HEK293 (cell line): ENCODE measurements around the gene CABP4.

Source experiments
- PATZ1 ChIP-seq: fragments of 450-650 bp; formaldehyde crosslinking; IDR thresholded peaks from 2 replicates; pipeline ENCODE4 v1.5.1; 2016; ENCODE audit warnings: missing biosample characterization, missing genetic modification characterization
- PRDM1 ChIP-seq: fragments of 450-650 bp; formaldehyde crosslinking; IDR thresholded peaks from 2 replicates; pipeline ENCODE4; 2016; ENCODE audit warnings: missing biosample characterization, missing genetic modification characterization
- SP3 ChIP-seq: fragments of 450-650 bp; formaldehyde crosslinking; IDR thresholded peaks from 2 replicates; pipeline ENCODE4 v1.5.1; 2016; ENCODE audit warnings: missing biosample characterization, missing genetic modification characterization
- YY1 ChIP-seq: fragments of 450-650 bp; formaldehyde crosslinking; IDR thresholded peaks from 2 replicates; pipeline ENCODE4 v1.5.1; 2018; ENCODE audit warnings: missing biosample characterization, missing genetic modification characterization
- ZBTB48 ChIP-seq: fragments of 450-650 bp; formaldehyde crosslinking; IDR thresholded peaks from 2 replicates; pipeline ENCODE4 v1.5.1; 2016; ENCODE audit warnings: missing biosample characterization, missing genetic modification characterization
- ZBTB8A ChIP-seq: fragments of 450-650 bp; formaldehyde crosslinking; IDR thresholded peaks from 2 replicates; pipeline ENCODE4 v1.5.1; 2016; ENCODE audit warnings: missing biosample characterization, missing genetic modification characterization
- ZFP3 ChIP-seq: fragments of 450-650 bp; formaldehyde crosslinking; IDR thresholded peaks from 2 replicates; pipeline ENCODE4 v1.5.1; 2016; ENCODE audit warnings: low read depth, missing biosample characterization, missing genetic modification characterization
- ZIC2 ChIP-seq: fragments of 450-650 bp; formaldehyde crosslinking; IDR thresholded peaks from 2 replicates; pipeline ENCODE4 v1.5.1; 2016; ENCODE audit warnings: missing biosample characterization, missing genetic modification characterization
- ZNF132 ChIP-seq: fragments of 450-650 bp; formaldehyde crosslinking; IDR thresholded peaks from 2 replicates; pipeline ENCODE4 v1.5.1; 2017; ENCODE audit warnings: missing biosample characterization, missing genetic modification characterization, borderline replicate concordance
- ZNF140 ChIP-seq: fragments of 450-650 bp; formaldehyde crosslinking; IDR thresholded peaks from 2 replicates; pipeline ENCODE4 v1.5.1; 2016; ENCODE audit warnings: missing biosample characterization, missing genetic modification characterization
- ZNF169 ChIP-seq: fragments of 450-650 bp; formaldehyde crosslinking; IDR thresholded peaks from 2 replicates; pipeline ENCODE4 v1.5.1; 2016; ENCODE audit warnings: missing biosample characterization, missing genetic modification characterization
- ZNF24 ChIP-seq: fragments of 450-650 bp; formaldehyde crosslinking; IDR thresholded peaks from 2 replicates; pipeline ENCODE4 v1.5.1; 2016; ENCODE audit warnings: missing biosample characterization, missing genetic modification characterization
- ZNF266 ChIP-seq: fragments of 450-650 bp; formaldehyde crosslinking; IDR thresholded peaks from 2 replicates; pipeline ENCODE4 v1.5.1; 2016; ENCODE audit warnings: missing biosample characterization, missing genetic modification characterization, low read depth
- ZNF350 ChIP-seq: fragments of 450-650 bp; formaldehyde crosslinking; IDR thresholded peaks from 2 replicates; pipeline ENCODE4 v1.5.0; 2017; ENCODE audit warnings: missing biosample characterization, mild to moderate bottlenecking, missing genetic modification characterization
- ZNF37A ChIP-seq: fragments of 450-650 bp; IDR thresholded peaks from 2 replicates; pipeline ENCODE4 v1.5.1; 2018; ENCODE audit warnings: missing biosample characterization, missing genetic modification characterization
- ZNF529 ChIP-seq: fragments of 450-650 bp; formaldehyde crosslinking; IDR thresholded peaks from 2 replicates; pipeline ENCODE4 v1.5.1; 2017; ENCODE audit warnings: missing genetic modification characterization, missing biosample characterization; ENCODE audit not compliant: insufficient replicate concordance
- ZNF558 ChIP-seq: fragments of 450-650 bp; formaldehyde crosslinking; IDR thresholded peaks from 2 replicates; pipeline ENCODE4 v1.5.1; 2016; ENCODE audit warnings: missing biosample characterization, missing genetic modification characterization
- ZNF777 ChIP-seq: fragments of 450-650 bp; formaldehyde crosslinking; IDR thresholded peaks from 2 replicates; pipeline ENCODE4 v1.5.1; 2017; ENCODE audit warnings: missing biosample characterization, missing genetic modification characterization, borderline replicate concordance
- ZNF785 ChIP-seq: fragments of 450-650 bp; formaldehyde crosslinking; IDR thresholded peaks from 2 replicates; pipeline ENCODE4 v1.5.1; 2016; ENCODE audit warnings: missing biosample characterization, missing genetic modification characterization
- ZSCAN16 ChIP-seq: fragments of 450-650 bp; formaldehyde crosslinking; IDR thresholded peaks from 2 replicates; pipeline ENCODE4 v1.5.1; 2016; ENCODE audit warnings: missing biosample characterization, missing genetic modification characterization
- ZSCAN23 ChIP-seq: fragments of 450-650 bp; formaldehyde crosslinking; IDR thresholded peaks from 2 replicates; pipeline ENCODE4 v1.5.1; 2016; ENCODE audit warnings: missing biosample characterization, missing genetic modification characterization
- TF ChIP-seq, protein P1 (sequence below): fragments of 450-650 bp; formaldehyde crosslinking; optimal IDR thresholded peaks from 2 replicates; pipeline ENCODE3; 2016; ENCODE audit warnings: missing biosample characterization, mild to moderate bottlenecking, missing genetic modification characterization
- TF ChIP-seq, protein P2 (sequence below): fragments of 450-650 bp; formaldehyde crosslinking; IDR thresholded peaks from 2 replicates; pipeline ENCODE4 v1.5.1; 2017; ENCODE audit warnings: missing biosample characterization, missing genetic modification characterization
- TF ChIP-seq, protein P3 (sequence below): fragments of 450-650 bp; formaldehyde crosslinking; IDR thresholded peaks from 2 replicates; pipeline ENCODE4 v1.5.1; 2016; ENCODE audit warnings: missing biosample characterization, missing genetic modification characterization
- TF ChIP-seq, protein P4 (sequence below): fragments of 450-650 bp; formaldehyde crosslinking; conservative IDR thresholded peaks from 2 replicates; pipeline ENCODE4 v1.5.1; 2016; ENCODE audit warnings: low read depth, missing biosample characterization, missing genetic modification characterization
- TF ChIP-seq, protein P5 (sequence below): fragments of 450-650 bp; IDR thresholded peaks from 2 replicates; pipeline ENCODE4 v1.5.1; 2018; ENCODE audit warnings: missing biosample characterization, missing genetic modification characterization
- TF ChIP-seq, protein P6 (sequence below): fragments of 450-650 bp; formaldehyde crosslinking; IDR thresholded peaks from 2 replicates; pipeline ENCODE4 v1.5.1; 2017; ENCODE audit warnings: missing biosample characterization, missing genetic modification characterization

Gene CABP4

DNA sequence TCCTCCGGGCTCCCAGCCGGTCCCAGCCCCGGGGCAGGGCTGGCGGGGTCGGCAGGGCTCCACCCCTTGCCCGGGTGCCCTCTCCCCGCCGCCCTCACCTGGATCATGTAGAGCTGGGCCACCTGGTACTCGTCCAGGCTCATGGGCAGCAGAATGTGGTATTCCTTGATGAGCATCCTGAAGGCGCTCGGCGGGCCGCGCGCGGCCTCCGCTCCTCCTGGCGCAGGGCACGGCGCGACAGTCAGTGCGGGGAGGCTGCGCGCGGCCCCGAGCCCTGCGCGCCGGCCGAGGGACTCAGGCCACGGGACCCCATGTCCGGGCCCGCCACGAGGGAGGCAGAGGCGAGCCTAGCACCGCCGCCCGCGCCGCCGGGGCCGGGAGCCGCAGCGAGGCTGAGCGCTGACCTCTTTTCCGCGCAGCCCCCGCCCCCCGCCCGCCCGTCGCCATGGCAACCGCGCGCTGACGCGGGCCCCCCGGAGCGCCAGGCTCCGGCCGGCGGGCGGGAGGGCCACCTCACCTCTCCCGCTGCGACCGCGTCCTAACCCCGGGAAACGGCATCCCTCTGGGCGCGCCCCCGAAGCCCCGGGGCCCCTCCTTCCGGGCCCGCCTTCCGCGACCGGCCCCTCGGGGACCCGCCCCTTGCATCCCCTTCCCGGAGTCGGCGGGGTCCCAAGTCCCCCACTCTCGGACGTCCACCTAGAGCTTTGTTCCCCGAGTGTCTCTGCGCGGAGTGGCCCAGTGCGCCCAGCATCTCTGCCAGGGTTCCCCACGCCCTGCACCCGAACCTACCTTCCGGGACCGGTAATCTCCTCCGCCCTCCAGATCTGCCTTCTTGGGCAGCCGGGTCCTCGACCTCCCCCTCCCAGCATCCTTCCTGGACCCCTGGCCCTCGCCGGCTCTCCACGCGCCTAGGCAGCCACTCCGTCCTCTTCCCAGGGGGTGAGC is 49.1 kb downstream of the CABP4 start (continued):
- TF ChIP-seq, protein P1, sequence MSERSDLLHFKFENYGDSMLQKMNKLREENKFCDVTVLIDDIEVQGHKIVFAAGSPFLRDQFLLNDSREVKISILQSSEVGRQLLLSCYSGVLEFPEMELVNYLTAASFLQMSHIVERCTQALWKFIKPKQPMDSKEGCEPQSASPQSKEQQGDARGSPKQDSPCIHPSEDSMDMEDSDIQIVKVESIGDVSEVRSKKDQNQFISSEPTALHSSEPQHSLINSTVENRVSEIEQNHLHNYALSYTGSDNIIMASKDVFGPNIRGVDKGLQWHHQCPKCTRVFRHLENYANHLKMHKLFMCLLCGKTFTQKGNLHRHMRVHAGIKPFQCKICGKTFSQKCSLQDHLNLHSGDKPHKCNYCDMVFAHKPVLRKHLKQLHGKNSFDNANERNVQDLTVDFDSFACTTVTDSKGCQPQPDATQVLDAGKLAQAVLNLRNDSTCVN (tag by site-specific recombination): peak; percentile 72
- TF ChIP-seq ZNF350 (tag by site-specific recombination) (no peak), ZNF777 (tag by site-specific recombination) (no peak), PATZ1 (peak; percentile 51; the same call in 1 of the 2 replicates), ZSCAN23 (tag by site-specific recombination) (no peak), YY1 (no peak), ZNF785 (tag by site-specific recombination) (no peak), ZFP3 (tag by site-specific recombination) (no peak), ZNF132 (tag by site-specific recombination) (no peak), ZNF37A (tag by site-specific recombination) (no peak), SP3 (peak; percentile 76), ZNF140 (tag by site-specific recombination) (no peak), ZBTB8A (peak; percentile 89), ZNF529 (tag by site-specific recombination) (no peak), ZSCAN16 (no peak), ZNF266 (tag by site-specific recombination) (no peak), ZNF558 (tag by site-specific recombination) (no peak), ZIC2 (tag by site-specific recombination) (peak; percentile 85; the same call in 1 of the 2 replicates), PRDM1 (tag by site-specific recombination) (no peak), ZNF169 (tag by site-specific recombination) (no peak), ZBTB48 (tag by site-specific recombination) (peak; percentile 72; the same call in 1 of the 2 replicates), ZNF24 (tag by site-specific recombination) (no peak; the same call in 1 of the 2 replicates)
- TF ChIP-seq, protein P2, sequence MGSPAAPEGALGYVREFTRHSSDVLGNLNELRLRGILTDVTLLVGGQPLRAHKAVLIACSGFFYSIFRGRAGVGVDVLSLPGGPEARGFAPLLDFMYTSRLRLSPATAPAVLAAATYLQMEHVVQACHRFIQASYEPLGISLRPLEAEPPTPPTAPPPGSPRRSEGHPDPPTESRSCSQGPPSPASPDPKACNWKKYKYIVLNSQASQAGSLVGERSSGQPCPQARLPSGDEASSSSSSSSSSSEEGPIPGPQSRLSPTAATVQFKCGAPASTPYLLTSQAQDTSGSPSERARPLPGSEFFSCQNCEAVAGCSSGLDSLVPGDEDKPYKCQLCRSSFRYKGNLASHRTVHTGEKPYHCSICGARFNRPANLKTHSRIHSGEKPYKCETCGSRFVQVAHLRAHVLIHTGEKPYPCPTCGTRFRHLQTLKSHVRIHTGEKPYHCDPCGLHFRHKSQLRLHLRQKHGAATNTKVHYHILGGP: no peak
- TF ChIP-seq, protein P3, sequence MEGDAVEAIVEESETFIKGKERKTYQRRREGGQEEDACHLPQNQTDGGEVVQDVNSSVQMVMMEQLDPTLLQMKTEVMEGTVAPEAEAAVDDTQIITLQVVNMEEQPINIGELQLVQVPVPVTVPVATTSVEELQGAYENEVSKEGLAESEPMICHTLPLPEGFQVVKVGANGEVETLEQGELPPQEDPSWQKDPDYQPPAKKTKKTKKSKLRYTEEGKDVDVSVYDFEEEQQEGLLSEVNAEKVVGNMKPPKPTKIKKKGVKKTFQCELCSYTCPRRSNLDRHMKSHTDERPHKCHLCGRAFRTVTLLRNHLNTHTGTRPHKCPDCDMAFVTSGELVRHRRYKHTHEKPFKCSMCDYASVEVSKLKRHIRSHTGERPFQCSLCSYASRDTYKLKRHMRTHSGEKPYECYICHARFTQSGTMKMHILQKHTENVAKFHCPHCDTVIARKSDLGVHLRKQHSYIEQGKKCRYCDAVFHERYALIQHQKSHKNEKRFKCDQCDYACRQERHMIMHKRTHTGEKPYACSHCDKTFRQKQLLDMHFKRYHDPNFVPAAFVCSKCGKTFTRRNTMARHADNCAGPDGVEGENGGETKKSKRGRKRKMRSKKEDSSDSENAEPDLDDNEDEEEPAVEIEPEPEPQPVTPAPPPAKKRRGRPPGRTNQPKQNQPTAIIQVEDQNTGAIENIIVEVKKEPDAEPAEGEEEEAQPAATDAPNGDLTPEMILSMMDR: no peak
- TF ChIP-seq, protein P4, sequence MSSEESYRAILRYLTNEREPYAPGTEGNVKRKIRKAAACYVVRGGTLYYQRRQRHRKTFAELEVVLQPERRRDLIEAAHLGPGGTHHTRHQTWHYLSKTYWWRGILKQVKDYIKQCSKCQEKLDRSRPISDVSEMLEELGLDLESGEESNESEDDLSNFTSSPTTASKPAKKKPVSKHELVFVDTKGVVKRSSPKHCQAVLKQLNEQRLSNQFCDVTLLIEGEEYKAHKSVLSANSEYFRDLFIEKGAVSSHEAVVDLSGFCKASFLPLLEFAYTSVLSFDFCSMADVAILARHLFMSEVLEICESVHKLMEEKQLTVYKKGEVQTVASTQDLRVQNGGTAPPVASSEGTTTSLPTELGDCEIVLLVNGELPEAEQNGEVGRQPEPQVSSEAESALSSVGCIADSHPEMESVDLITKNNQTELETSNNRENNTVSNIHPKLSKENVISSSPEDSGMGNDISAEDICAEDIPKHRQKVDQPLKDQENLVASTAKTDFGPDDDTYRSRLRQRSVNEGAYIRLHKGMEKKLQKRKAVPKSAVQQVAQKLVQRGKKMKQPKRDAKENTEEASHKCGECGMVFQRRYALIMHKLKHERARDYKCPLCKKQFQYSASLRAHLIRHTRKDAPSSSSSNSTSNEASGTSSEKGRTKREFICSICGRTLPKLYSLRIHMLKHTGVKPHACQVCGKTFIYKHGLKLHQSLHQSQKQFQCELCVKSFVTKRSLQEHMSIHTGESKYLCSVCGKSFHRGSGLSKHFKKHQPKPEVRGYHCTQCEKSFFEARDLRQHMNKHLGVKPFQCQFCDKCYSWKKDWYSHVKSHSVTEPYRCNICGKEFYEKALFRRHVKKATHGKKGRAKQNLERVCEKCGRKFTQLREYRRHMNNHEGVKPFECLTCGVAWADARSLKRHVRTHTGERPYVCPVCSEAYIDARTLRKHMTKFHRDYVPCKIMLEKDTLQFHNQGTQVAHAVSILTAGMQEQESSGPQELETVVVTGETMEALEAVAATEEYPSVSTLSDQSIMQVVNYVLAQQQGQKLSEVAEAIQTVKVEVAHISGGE (tag by site-specific recombination): 0 out of 2 replicates have a peak, but pooled peaks have one; percentile 25
- TF ChIP-seq, protein P5, sequence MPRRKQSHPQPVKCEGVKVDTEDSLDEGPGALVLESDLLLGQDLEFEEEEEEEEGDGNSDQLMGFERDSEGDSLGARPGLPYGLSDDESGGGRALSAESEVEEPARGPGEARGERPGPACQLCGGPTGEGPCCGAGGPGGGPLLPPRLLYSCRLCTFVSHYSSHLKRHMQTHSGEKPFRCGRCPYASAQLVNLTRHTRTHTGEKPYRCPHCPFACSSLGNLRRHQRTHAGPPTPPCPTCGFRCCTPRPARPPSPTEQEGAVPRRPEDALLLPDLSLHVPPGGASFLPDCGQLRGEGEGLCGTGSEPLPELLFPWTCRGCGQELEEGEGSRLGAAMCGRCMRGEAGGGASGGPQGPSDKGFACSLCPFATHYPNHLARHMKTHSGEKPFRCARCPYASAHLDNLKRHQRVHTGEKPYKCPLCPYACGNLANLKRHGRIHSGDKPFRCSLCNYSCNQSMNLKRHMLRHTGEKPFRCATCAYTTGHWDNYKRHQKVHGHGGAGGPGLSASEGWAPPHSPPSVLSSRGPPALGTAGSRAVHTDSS: no peak
- TF ChIP-seq, protein P6, sequence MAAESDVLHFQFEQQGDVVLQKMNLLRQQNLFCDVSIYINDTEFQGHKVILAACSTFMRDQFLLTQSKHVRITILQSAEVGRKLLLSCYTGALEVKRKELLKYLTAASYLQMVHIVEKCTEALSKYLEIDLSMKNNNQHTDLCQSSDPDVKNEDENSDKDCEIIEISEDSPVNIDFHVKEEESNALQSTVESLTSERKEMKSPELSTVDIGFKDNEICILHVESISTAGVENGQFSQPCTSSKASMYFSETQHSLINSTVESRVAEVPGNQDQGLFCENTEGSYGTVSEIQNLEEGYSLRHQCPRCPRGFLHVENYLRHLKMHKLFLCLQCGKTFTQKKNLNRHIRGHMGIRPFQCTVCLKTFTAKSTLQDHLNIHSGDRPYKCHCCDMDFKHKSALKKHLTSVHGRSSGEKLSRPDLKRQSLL: no peak
